ENCODE measurements around the gene SLC12A3. TPM values are rescaled to one million over a fixed set of nuclear protein-coding genes. Genes with fewer than 3 reads are reported as not detected.

Gene SLC12A3
- total RNA-seq, 3 donors from 2014 or later (not counting 1 experiment from before 2014, with no cell fraction given): not detected

DNA sequence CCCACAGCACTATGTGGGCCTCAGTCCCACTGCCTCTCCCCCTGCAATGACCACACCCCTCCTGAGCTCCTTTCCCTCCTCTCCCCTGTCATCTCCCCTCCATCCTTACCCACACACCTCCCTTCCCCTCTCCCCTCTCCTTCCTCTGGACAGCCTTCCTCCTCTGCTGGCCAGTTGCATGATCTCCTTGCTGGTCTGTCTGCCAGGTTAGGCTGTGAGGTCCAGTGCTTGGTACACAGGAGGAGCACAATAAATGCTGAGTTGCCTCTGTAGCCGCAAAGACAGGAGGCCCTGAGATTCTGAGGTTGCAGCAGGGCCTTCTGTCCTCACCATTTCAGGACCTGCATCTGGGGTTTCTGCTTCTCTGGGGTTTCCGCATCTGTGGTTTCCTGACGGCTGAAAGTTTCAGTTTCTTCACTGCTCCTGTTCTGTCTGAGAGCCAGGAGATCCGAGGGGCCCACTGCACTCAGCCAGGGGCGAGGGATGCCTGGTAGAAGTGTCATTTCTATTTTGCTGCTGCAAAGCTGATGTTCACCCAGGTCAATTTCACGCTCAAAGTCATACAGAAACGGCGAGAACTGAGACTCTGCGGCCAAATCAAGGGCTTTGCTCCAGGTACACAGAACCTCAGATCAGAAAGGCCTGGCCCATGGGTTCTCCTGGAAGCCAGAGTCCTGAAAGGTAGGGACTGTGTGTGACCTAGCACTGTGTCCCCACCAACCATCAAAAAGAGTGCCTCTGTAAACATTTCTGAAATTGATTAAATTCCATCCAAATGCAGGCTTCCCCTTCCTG is 4.6 kb upstream of the SLC12A3 start:
- Histone ChIP-seq H3K27ac (ENCODE audit: low read length) (peak overlapping the region; percentile 64), H3K36me3 (ENCODE audit: control insufficient read depth, insufficient read depth, low read length) (no peaks in the 10 kb centered on the region), H3K9me3 (ENCODE audit: control insufficient read depth, insufficient read depth, low read length) (no peaks in the 10 kb centered on the region), H3K27me3 (ENCODE audit: control insufficient read depth, insufficient read depth, low read length) (no peaks in the 10 kb centered on the region), H3K4me1 (ENCODE audit: control insufficient read depth, insufficient read depth, low read length) (peaks cover 69% of the 10 kb centered on the region), H3K4me3 (ENCODE audit: low read length) (no peak overlapping the region)
- ATAC-seq (peak; percentile 72 to 75 (median 74)), DNase-seq (peak in 1 of 2 donors; percentile 72)
- Mint-ChIP-seq H3K4me1 (peaks cover 51 to 53% of the 10 kb centered on the region in 2 donors), H3K27me3 (ENCODE audit: low read depth in 2 of 2) (peaks cover 0 to 2% of the 10 kb centered on the region in 2 donors), H3K27ac (peak overlapping the region; percentile 80 to 90), H3K36me3 (no peaks in the 10 kb centered on the region), H3K9me3 (no peaks in the 10 kb centered on the region), H3K4me3 (peak overlapping the region; percentile 80)
- 0% methylated on average over 9 of the region's 9 CpGs for WGBS (ENCODE audit: insufficient coverage)
- TF ChIP-seq, protein P1, sequence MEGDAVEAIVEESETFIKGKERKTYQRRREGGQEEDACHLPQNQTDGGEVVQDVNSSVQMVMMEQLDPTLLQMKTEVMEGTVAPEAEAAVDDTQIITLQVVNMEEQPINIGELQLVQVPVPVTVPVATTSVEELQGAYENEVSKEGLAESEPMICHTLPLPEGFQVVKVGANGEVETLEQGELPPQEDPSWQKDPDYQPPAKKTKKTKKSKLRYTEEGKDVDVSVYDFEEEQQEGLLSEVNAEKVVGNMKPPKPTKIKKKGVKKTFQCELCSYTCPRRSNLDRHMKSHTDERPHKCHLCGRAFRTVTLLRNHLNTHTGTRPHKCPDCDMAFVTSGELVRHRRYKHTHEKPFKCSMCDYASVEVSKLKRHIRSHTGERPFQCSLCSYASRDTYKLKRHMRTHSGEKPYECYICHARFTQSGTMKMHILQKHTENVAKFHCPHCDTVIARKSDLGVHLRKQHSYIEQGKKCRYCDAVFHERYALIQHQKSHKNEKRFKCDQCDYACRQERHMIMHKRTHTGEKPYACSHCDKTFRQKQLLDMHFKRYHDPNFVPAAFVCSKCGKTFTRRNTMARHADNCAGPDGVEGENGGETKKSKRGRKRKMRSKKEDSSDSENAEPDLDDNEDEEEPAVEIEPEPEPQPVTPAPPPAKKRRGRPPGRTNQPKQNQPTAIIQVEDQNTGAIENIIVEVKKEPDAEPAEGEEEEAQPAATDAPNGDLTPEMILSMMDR (IDR thresholded peaks at IDR 0.05): no peak
- intact Hi-C loops (cut with micrococcal nuclease): loop anchor here (5.0 kb wide), 2 partner anchors 182 to 307 kb away; no protein-coding TSS in a partner anchor

DNA sequence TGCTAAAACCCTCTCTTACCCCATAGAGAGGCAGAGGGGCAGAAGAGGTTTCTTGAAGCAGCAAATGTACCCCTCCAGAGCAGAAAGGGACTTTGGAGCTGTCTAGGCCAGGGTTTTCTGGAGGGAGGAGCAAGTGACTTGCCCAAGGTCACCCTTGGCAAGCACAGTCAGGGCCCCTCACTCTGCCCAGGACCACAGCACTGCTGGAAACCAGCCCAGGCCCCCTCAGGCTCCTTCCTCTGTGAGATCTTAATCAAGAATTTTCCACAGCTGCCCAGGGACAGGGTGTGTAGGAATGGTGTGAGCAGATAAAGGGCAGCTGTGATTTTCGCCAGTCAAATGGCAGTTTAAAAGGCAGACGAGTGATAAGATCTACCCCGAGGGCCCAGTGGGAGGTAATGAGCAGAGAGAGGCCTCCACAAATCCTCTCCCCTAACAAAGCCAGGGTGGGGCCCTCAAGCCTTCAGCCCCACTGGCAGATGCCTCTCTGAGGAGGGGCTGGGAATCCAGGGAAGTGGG is 3.9 kb upstream of the SLC12A3 start:
- no peak for ATAC-seq
- H3K27ac ChIP-seq (ENCODE audit: low read length): peak overlapping the region; percentile 64
- no peak overlapping the region for H3K4me3 Mint-ChIP-seq

DNA sequence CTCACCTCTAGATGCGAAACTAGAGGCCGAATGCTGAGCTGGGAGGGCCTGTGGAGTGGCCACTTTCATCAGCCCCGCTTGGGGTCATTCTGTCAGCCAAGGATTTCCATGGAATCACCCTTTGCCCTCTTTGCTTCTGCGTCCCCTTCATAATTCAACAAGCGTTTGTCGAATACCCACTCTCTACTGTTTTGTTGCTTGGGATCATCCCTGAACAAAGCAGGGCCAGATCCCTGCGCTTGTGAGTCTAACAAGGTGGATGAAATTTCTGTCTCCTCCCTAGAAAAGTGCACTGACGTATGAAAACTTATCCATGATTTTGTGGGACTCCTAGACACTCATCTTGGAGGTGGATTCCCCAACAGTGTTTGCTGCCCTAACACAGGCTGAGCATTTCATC is 3.3 kb upstream of the SLC12A3 start:
- no peak overlapping the region for H3K4me3 Mint-ChIP-seq
- H3K36me3 ChIP-seq (ENCODE audit: control insufficient read depth, insufficient read depth, low read length): no peaks in the 10 kb centered on the region
- no peak overlapping the region for H3K4me3 ChIP-seq (ENCODE audit: low read length)
- no peak for ATAC-seq
- no peaks in the 10 kb centered on the region for H3K9me3 ChIP-seq (ENCODE audit: control insufficient read depth, insufficient read depth, low read length)
- TF ChIP-seq, protein P1 (IDR thresholded peaks at IDR 0.05): no peak
- no peaks in the 10 kb centered on the region for H3K36me3 Mint-ChIP-seq
- no peaks in the 10 kb centered on the region for H3K9me3 Mint-ChIP-seq
- peak overlapping the region in 1 of 2 donors; percentile 90 for H3K27ac Mint-ChIP-seq
- H3K27ac ChIP-seq (ENCODE audit: low read length): peak overlapping the region; percentile 64
- intact Hi-C loops (cut with micrococcal nuclease): loop anchor here (5.0 kb wide), 2 partner anchors 181 to 306 kb away; no protein-coding TSS in a partner anchor
- no peaks in the 10 kb centered on the region for H3K27me3 ChIP-seq (ENCODE audit: control insufficient read depth, insufficient read depth, low read length)
- no peak for DNase-seq
- whole genome bisulfite sequencing (ENCODE audit: insufficient coverage): 97% methylated on average over 8 of the region's 8 CpGs
- H3K4me1 ChIP-seq (ENCODE audit: control insufficient read depth, insufficient read depth, low read length): peaks cover 69% of the 10 kb centered on the region
- H3K4me1 Mint-ChIP-seq: peaks cover 51 to 53% of the 10 kb centered on the region in 2 donors
- peaks cover 0 to 5% of the 10 kb centered on the region in 2 donors for H3K27me3 Mint-ChIP-seq (ENCODE audit: low read depth in 2 of 2)

More for the DNA sequence above, 3.9 kb upstream of the SLC12A3 start:
- Mint-ChIP-seq H3K4me1 (peaks cover 51 to 53% of the 10 kb centered on the region in 2 donors), H3K9me3 (no peaks in the 10 kb centered on the region), H3K27ac (peak overlapping the region; percentile 80 to 90), H3K27me3 (ENCODE audit: low read depth in 2 of 2) (peaks cover 0 to 5% of the 10 kb centered on the region in 2 donors), H3K36me3 (no peaks in the 10 kb centered on the region)
- Histone ChIP-seq H3K4me1 (ENCODE audit: control insufficient read depth, insufficient read depth, low read length) (peaks cover 69% of the 10 kb centered on the region), H3K27me3 (ENCODE audit: control insufficient read depth, insufficient read depth, low read length) (no peaks in the 10 kb centered on the region), H3K9me3 (ENCODE audit: control insufficient read depth, insufficient read depth, low read length) (no peaks in the 10 kb centered on the region), H3K36me3 (ENCODE audit: control insufficient read depth, insufficient read depth, low read length) (no peaks in the 10 kb centered on the region), H3K4me3 (ENCODE audit: low read length) (no peak overlapping the region)
- TF ChIP-seq, protein P1 (IDR thresholded peaks at IDR 0.05): no peak
- 35% methylated on average over 2 of the region's 3 CpGs for WGBS (ENCODE audit: insufficient coverage)
- peak in 1 of 2 donors; percentile 18 for DNase-seq
- intact Hi-C loops (cut with micrococcal nuclease): loop anchor here (5.0 kb wide), 2 partner anchors 181 to 306 kb away; no protein-coding TSS in a partner anchor

Data from natural killer cell (primary cell).